Right renal cortex interstitium (tissue), 3 donors: Measurements from ENCODE around the gene SHANK3. TPM values are rescaled to one million over a fixed set of nuclear protein-coding genes. Genes with fewer than 3 reads are reported as not detected.

Source experiments
- DNase-seq, 3 donors: peaks; one replicate each; pipeline ENCODE4 v3.0.0-alpha.2; 2013; ENCODE audit warnings: low read depth in 3 of 3, low spot score in 2 of 3
- polyA plus RNA-seq, 3 donors: library from polyadenylated mRNA; unstranded; fragments of 120-200 nt; gene quantifications; one replicate each; pipeline ENCODE4 v1.2.1, GENCODE V29; 2013; ENCODE audit not compliant: insufficient read length in 3 of 3

Gene SHANK3
- polyA plus RNA-seq, 3 donors, result 9.1 to 13.2 (median 12.5) TPM

DNA sequence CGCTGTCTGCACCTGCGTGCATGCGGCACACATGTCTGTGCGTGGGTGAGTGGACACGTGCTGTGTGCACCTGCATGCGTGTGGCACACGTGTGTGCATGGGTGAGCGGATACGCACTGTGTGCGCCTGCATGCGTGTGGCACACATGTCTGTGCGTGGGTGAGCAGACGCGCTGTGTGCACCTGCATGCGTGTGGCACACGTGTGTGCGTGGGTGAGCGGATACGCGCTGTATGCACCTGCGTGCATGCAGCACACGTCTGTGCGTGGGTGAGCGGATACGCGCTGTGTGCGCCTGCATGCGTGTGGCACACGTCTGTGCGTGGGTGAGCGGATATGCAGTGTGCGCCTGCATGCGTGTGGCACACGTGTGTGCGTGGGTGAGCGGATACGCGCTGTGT, 38.3 kb downstream of the SHANK3 start:
- DNase-seq, result no peak

DNA sequence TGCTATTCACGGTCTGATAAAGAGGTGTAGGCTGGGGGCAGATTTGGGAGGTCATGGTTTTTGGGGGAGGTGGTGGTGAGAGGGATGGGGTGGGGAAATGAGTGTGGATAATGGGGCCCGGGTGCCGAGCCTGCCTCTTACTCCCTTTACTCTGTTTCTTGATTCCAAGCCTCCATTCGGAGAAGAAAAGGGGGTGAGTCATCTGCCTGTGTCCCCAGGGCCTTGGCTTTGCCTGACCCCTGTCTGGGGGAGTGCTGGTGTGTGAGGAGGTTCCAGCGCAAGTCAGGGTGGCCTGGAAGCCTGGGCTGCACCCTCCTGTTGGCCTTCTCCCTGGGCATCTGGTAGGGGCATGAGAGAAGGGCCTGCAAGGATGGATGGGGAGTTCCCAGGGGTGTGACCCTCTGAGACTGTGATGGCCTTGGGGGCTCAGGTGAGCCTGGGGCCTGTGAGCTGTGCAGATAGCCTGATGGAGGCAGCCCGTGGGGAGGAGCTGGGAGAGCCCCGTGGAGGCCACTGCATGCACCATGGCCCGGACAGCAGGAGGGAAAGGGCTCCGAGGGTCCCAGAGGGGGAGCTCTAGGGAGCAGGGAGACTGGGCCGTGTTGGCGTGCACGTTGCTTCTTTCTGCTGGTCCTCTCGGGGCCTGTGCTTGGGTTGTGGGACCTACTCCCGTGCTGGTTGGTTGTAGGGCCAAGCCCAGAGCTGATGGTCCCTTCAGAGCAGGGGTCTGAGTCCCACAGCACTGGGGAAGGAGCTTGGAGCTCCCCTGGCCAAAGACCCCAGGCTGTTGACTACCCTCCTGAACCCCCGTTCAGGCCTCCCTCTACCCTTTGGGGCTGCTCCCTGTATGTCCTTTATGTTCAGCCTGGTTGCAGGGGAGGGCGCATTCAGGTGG, 39.1 kb downstream of the SHANK3 start:
- DNase-seq, result no peak

DNA sequence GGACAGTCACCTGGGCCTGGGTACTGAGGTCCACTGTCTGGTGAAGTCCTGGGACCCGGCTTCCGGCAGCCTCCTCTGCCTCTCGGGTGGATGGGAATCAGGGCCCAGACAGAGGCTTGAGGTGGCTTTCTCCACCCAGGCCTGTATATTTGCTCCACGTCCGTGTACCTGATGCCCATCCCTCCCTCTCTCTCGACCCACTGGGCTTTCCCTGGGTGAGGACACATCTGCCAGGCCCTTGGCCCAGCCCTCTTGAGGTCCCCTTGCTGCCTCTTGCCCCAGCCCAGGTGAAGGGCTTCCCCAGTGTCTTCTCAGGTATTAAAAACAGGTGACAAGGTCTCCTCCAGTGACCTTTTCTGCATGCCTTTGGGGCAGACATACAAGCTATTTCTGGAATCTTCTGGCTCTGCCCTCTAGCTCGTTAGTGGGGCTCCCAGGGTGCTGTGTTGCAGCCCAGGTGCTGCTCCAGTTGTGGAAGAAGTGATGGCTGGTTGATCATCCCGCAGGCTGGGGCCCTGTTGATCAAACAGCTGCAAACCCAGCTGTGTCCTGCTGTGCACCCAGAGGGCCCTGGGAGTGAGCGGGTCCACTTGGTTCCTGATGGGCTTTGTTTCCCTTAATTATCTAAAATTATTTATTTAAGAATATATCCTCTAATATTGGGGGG, 39.9 kb downstream of the SHANK3 start:
- no peak for DNase-seq

DNA sequence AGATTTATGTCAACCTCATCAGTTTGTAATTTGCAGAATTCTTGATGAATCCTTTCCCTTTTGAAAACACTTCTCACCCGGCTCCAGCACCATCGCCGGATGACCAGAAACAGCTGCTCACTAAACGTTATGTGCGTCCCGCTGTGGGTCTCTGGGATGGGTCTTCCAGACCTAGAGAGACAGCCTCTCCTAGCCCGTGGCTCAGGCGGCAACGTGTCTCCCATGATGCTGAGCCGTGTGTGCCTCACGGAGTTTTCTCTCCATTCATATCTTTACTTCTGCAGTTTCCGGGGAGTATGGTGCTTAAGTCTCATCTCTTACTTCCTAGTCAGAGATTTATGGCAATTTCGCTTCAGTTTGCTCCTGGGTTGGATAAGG, 40.4 kb downstream of the SHANK3 start:
- no peak for DNase-seq

DNA sequence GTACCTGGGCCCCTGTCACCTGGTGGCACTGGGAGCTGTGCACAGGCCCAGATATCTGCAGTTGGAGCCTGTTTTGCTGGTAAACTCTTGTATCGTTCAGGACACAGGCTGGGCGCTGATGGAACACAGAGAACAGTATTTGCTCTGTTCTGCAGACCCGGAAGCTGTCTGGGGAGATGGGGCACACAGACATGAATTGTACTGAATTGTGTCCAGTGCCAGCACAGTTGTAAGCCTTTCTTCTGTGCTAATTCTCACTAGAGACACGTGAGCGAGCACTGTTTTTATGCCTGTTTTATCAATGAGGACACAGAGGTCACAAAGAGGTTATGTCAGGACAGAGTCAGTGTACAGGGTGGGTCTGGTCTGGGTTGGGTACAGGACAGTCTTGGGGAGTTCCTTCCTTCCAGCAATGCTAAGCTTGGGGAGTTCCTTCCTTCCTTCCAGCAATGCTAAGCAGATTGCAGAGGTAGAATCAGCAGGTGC, 41.0 kb downstream of the SHANK3 start:
- DNase-seq, result no peak

DNA sequence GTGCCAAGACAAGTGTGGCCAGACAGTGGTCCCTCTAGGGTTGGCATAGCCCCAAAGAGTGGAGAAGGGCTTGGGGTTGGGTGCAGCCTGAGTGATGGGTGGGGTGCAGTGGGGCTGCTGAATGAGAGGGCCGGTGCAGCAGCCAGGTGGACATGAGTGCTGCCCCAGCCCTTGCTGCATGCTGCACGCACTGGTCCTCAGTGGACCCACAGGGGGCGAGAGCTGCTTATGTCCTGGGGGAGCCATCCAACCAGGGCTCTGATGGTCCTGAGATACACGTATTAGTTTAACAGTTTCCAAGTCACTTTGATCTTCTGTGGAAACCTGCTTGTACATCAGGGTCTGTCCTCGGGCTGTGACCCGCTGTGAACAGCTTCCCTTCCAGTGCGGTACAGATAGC, 41.5 kb downstream of the SHANK3 start:
- DNase-seq, result no peak

DNA sequence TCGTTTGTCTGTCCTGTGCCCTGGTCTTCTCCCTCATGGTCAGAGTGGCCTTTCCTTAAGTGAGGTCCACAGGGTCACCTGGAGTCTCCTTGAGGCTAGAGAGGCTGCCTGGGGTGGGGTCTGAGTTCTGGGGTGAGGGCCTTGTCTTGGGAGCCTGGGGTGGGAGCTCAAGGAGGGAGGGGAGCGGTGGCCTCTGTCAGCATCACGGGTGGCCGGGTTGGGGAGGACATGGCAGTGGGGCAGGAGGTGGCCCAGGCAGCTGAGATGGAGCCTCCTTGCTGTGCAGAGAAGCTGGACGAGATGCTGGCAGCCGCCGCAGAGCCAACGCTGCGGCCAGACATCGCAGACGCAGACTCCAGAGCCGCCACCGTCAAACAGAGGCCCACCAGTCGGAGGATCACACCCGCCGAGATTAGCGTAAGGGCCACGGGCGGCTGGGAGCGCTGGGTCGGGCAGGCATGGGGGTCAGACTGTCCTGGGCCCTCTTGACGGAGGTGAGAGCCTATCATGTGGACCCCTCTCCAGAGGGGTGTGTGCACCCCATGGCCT, 42.1 kb downstream of the SHANK3 start:
- no peak for DNase-seq

DNA sequence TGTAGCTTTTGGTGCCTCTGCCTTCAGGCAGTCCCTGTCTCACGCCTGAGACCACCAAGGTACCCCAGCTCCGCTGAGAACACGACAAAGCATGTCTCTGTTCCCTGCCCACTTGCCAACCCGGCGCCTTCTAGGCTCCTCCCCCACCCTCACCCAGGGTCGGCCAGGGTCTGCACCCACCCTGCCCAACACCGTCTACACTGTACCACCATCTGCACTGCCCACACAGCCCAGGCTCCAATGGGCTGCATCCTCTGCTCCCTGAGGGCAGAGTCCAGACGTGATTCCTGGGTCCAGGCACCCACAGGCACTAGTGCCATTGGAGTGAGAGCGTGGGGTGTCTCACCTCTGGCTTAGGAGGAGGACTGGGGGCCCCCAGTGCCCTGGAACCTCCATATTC, 42.6 kb downstream of the SHANK3 start:
- DNase-seq, result no peak

DNA sequence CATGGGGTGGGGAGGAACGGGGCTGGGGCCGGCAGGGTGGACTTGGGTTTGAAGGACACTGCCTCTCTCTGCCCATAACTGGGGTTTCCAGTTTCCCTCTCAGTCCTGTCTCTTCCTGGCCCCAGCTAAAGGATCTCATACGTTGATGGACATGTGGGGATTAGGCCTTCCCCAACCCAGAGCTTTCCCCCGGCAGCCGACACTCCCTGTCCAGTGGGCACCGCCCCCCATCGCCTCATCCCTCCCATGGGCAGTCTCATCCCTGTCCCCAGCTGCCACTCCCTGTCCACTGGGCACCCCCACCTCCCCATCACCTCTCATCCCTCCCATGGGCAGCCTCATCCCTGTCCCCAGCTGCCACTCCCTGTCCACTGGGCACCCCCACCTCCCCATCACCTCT, 43.2 kb downstream of the SHANK3 start:
- no peak for DNase-seq

DNA sequence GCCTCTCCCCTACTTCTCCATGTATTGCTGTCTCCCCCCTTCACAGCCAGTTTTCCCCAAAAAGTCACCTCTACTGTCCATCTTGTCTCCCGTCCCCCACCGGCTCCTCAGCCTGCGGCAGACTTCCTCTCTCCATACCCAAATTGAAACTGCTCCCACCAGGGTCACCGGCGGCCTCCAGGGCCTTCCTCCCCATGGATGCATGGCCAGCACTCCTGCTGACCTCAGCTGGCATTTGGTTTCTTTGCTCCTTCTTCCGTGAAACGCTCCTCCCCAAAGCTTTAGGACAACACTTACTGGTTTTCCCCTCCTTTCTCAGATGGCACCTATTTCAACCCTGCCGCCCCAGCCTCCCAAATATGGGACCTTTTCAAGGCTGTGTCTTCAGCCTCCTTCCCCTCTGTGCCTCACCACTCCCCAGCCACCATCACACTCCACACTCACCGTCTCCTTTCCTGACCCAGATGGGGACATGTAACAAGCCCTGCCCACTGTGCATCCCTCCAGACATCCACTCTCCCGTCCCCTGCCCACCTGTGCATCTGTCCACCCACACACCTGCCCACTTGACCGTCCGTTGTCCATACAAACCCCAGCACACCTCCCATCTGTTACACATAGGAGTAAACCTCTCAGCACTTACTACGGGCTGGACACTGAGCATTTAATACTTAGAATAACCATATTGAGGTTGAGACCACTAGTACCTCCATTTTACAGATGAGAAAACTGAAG, 43.8 kb downstream of the SHANK3 start:
- no peak for DNase-seq

DNA sequence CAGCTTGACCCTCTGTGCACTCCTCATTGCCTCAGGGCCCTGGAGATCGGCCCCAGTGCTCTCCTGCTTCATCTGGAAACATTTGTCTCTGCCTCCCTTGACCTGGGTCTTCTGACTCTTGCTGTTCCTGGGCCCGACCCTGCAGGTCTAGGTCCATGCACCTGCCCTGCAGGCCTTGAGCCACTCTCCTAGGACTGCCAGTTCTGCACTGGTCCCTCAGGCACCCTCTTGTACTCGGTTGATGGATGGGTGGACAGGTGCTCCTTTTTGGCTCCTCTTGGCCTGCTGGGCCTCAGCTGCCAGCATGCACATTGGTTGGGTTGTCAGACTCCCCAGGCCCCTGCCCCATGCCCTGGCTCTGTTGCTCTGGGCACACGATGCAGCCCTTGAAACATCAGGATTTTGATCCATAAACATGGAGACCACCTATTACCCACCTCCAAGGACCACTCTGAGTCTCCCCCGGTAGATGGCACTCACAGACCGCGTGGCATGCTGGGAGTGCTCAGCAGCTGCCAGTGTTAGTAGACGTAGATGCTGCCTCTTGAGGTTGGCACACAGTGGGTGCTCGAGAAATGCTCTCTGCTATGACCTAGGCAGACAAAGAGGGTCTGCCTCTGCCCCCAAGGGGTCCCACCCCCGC, 45.2 kb downstream of the SHANK3 start:
- DNase-seq, result no peak

DNA sequence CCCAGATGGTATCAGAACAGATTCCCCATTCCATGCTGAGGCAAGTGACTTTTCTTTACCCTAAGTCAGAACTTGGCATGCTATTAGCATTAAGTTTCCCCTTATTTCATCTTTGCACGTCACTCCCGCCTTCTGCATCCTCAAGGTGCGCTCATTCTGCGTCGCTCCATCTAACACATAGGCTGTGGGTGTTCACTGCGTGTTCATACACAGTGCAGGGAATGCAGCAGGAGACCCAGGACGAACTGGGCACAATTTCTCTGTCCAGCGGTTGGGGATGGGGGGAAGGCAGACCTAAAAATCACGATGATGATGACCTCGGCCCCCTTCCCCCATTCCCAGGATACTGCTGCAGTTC, 45.7 kb downstream of the SHANK3 start:
- DNase-seq, result no peak

DNA sequence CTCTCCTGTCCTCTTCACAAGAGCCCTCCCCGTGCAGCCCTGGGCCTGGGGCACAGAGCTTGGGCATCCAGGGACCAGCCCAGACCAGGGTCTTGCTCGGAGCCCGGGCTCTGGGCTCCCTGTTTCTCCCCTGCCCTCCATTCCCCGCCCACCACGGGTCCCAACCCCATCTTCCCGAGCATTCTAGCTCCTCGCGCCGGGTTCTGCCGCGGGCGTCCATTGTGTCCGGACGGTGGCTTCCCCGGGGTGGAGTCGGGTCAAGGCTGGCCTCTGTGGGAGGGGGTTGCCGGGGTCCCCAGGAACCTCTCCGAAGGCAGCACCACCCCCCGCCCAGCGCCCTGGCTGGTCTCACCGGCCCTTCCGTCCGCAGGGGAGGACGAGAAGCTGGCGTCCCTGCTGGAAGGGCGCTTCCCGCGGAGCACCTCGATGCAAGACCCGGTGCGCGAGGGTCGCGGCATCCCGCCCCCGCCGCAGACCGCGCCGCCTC, 47.2 kb downstream of the SHANK3 start:
- DNase-seq, result no peak

DNA sequence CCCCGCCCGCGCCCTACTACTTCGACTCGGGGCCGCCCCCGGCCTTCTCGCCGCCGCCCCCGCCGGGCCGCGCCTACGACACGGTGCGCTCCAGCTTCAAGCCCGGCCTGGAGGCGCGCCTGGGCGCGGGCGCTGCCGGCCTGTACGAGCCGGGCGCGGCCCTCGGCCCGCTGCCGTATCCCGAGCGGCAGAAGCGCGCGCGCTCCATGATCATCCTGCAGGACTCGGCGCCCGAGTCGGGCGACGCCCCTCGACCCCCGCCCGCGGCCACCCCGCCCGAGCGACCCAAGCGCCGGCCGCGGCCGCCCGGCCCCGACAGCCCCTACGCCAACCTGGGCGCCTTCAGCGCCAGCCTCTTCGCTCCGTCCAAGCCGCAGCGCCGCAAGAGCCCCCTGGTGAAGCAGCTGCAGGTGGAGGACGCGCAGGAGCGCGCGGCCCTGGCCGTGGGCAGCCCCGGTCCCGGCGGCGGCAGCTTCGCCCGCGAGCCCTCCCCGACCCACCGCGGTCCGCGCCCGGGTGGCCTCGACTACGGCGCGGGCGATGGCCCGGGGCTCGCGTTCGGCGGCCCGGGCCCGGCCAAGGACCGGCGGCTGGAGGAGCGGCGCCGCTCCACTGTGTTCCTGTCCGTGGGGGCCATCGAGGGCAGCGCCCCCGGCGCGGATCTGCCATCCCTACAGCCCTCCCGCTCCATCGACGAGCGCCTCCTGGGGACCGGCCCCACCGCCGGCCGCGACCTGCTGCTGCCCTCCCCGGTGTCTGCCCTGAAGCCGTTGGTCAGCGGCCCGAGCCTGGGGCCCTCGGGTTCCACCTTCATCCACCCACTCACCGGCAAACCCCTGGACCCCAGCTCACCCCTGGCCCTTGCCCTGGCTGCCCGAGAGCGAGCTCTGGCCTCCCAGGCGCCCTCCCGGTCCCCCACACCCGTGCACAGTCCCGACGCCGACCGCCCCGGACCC, 48.0 kb downstream of the SHANK3 start:
- no peak for DNase-seq

DNA sequence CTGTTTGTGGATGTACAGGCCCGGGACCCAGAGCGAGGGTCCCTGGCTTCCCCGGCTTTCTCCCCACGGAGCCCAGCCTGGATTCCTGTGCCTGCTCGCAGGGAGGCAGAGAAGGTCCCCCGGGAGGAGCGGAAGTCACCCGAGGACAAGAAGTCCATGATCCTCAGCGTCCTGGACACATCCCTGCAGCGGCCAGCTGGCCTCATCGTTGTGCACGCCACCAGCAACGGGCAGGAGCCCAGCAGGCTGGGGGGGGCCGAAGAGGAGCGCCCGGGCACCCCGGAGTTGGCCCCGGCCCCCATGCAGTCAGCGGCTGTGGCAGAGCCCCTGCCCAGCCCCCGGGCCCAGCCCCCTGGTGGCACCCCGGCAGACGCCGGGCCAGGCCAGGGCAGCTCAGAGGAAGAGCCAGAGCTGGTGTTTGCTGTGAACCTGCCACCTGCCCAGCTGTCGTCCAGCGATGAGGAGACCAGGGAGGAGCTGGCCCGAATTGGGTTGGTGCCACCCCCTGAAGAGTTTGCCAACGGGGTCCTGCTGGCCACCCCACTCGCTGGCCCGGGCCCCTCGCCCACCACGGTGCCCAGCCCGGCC, 48.7 kb downstream of the SHANK3 start:
- DNase-seq, result no peak

DNA sequence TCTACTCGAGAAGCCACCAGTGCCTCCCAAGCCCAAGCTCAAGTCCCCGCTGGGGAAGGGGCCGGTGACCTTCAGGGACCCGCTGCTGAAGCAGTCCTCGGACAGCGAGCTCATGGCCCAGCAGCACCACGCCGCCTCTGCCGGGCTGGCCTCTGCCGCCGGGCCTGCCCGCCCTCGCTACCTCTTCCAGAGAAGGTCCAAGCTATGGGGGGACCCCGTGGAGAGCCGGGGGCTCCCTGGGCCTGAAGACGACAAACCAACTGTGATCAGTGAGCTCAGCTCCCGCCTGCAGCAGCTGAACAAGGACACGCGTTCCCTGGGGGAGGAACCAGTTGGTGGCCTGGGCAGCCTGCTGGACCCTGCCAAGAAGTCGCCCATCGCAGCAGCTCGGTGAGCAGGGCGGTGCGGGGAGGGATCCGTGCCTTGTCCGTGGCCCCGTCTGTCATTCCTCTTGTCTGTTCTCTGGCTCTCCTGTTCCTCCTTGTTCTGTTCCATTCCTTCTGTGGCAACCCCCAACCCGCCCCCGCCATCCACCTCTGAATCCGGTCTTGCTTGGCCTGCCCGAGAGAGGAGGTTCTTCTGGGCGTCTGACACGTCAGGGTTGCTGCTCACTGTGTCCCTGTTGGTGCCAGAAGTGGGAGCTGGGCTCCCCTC, 49.6 kb downstream of the SHANK3 start:
- DNase-seq, result no peak
